NCI-H1694 (cell line): ENCODE results near the gene MAP3K12.
A peak's percentile ranks its signal among the peaks of the same experiment; 100 is the strongest.

ENCODE experiments used
- DNase-seq: peaks from one replicate; lab custom pipeline; 2025; lab: John Stamatoyannopoulos, UW

Gene MAP3K12

DNA sequence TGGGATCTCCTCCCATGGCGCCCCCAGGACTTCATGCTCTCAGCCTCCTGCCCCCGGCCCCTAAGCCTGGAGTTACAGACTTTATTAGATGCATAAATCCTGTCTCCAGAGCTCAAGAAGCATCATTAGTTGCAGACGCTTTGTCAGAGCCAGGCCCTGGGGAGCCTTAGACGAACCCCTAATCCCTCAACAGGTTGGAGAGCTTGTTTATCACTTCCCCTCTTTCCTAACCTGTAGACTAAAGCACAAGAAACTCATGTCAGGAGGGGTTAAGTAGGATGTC is 8.3 kb upstream of the MAP3K12 start:
- DNase-seq: no peak

DNA sequence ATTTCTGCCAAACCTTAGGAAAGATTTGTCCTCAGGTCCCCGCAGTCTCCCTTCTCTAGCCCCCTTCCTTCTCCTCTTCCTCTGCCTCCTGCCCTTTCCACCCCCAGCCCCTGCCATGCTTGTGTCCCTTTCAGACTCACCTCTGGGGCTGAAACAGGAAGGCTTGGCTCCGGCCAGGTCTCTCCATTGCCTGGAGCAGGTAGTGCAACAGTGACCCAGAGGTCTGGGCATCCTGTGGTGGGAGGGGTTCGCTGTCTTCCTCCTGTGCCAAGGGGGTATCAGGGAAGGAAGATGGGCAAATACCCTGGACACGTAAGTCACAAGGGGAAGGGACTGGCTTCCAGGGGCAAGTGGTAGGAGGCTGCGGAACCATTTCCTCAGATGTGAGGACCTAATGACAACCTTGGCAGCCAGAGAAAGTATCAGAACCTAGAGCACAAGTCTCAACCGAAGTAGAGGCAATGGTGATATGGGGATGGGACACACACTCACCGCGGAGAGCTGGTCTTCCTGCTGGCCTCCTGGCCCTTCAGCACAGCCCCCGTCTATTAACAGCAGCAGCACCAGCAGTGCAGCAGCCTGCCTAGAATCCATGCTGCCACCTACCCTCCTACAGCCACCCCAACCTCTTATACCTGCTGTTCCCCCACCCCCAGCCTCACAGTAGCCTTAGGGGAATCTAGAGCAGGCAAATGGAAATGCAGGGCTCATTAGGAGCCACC is 7.8 kb upstream of the MAP3K12 start, which contains the start of gene NPFF:
Gene NPFF (minus strand): TSS at position 604 of the 722 bp plus-strand sequence. CDS start 10 bp downstream, at position 594.
- DNase-seq: no peak

- no peak for DNase-seq
Observed at GRCh38 chr12:53506450-53506785, 7.2 kb upstream of the MAP3K12 start.

DNA sequence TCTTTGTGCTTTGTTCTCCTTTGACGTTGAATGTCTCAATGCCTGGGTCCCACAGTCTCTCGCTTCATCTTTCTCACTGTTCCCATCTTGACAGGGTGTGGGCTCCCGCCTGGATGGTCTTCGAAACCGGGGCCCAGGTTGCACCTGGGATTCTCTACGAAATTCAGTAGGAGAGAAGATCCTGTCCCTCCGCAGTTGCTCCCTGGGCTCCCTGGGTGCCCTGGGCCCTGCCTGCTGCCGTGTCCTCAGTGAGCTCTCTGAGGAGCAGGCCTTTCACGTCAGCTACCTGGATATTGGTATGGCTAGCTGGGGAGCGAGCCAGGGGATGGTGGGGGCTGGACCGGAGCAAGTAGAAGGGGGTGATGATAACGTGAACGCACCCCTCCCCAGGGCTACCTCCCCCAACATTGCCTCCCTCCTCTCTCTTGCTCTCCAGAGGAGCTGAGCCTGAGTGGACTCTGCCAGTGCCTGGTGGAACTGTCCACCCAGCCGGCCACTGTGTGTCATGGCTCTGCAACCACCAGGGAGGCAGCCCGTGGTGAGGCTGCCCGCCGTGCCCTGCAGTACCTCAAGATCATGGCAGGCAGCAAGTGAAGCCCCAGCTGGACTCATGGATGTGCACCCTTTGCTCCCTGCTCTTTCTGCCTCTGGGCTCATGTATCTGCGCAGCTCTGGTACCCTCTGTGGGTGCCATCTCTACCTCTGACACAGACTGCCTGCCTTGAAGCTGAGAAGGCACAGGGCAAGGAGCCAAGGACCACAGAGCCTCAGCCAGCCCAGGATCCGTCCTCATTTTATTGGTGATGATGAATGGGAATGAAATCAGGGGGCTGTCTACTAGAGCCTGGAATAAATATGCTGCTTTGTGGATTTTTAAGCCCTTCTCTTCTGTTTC is 6.5 kb upstream of the MAP3K12 start:
- no peak for DNase-seq

DNA sequence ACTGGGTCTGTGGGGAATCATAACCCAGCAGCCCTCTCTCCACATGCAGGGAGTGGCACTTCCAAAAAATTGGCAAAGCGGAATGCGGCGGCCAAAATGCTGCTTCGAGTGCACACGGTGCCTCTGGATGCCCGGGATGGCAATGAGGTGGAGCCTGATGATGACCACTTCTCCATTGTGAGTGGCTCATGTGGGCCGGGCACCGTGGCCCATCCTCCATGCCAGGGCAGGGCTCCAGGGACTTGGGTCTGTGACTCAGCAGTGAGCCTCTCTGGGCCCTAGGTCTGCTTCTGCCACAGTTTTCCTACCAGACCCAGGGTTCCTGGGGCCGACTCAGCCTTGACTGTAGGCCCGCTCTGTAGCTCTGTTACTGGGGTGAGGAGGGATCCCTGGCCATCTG is 5.8 kb upstream of the MAP3K12 start:
- DNase-seq: no peak

- no peak for DNase-seq
Observed at GRCh38 chr12:53504004-53504920, 5.0 kb upstream of the MAP3K12 start.

GRCh38 chr12:53502983-53503728 is 3.9 kb upstream of the MAP3K12 start:
- DNase-seq: no peak

- DNase-seq: no peak
Observed at GRCh38 chr12:53502331-53502730, 3.1 kb upstream of the MAP3K12 start.

DNA sequence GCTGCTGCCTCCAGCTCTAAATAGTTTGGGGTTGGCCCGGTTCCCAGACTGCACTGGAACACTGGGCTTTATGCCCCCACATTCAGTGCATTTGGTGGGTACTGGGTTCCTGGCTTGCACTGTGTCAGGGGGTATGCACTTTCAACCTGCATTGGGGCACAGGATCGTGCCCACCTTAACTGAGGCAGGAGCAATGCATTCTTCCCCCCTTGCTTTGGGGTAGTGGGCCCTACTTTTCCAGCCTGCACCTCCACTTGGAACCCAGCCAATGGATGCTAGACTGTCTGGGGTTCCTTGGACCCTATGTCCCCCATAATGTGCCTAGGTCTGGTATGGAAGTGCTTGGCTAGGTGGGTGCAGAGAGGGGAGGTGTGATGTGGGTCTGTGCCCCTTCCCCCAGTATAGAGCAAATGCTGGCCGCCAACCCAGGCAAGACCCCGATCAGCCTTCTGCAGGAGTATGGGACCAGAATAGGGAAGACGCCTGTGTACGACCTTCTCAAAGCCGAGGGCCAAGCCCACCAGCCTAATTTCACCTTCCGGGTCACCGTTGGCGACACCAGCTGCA is 2.4 kb upstream of the MAP3K12 start:
- DNase-seq: no peak

DNA sequence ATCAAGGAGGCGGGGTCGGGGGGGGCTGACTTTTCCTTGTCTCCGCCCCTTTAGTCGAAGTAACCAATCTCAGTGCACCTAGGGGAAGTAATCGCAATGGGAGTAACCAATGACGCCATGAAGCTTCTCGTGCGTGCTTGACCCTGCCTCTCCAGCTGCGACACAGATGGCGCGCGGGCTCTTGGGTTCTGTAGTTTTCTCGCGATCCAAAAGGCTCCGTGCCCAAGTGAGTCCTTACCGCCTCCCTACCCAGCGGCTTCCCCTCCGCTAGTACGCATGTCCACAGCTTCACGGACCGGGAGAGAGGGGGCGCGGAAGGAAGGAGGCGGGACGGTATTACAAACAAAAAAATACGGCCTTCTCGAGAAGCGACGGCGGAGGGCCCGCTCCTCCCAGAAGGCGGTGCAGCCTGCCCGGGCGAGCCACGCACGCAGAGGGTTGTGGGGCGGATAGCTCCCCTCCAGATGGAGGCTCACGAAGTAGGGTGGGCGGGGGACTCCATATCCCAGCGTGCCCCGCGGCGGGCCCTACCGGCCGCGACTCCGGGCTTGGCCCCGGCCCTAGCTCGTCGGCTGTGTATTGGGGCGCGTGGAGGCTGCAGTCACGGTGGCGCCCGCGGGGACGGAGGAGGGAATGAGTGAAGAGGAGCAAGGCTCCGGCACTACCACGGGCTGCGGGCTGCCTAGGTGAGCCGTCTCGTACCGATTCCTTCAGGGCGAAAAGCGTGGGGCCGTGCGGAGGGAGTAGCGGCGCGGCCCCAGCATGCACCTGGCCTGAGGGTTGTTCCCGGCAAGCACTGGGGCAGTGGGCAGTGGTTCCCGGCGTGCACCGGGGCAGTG is 1.7 kb upstream of the MAP3K12 start, which contains the start of gene TARBP2:
Gene TARBP2 (plus strand): TSS at position 508 of the 839 bp plus-strand sequence. CDS start 126 bp downstream, at position 634.
- peak; percentile 98 for DNase-seq

GRCh38 chr12:53500142-53500775 is 1.0 kb upstream of the MAP3K12 start:
- no peak for DNase-seq

GRCh38 chr12:53498235-53498630 is 1.0 kb downstream of the MAP3K12 start:
- DNase-seq: no peak

GRCh38 chr12:53497461-53497860 is 1.8 kb downstream of the MAP3K12 start:
- DNase-seq: no peak

DNA sequence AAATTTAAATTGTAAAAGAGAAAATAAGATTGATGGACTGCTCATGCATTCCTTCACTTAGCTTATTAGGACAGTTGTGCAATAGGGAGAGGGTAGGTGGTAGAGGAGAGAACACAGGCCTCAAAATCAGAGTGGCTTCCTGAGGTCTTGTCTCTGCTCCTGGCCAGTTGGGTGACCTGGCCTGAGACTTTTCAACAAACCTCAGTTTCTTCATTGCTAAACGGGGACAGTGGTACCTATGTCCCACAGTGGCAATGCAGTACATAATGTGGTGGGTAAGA is 2.6 kb downstream of the MAP3K12 start:
- no peak for DNase-seq

- no peak for DNase-seq
Observed at GRCh38 chr12:53495903-53496751, 3.1 kb downstream of the MAP3K12 start.

DNA sequence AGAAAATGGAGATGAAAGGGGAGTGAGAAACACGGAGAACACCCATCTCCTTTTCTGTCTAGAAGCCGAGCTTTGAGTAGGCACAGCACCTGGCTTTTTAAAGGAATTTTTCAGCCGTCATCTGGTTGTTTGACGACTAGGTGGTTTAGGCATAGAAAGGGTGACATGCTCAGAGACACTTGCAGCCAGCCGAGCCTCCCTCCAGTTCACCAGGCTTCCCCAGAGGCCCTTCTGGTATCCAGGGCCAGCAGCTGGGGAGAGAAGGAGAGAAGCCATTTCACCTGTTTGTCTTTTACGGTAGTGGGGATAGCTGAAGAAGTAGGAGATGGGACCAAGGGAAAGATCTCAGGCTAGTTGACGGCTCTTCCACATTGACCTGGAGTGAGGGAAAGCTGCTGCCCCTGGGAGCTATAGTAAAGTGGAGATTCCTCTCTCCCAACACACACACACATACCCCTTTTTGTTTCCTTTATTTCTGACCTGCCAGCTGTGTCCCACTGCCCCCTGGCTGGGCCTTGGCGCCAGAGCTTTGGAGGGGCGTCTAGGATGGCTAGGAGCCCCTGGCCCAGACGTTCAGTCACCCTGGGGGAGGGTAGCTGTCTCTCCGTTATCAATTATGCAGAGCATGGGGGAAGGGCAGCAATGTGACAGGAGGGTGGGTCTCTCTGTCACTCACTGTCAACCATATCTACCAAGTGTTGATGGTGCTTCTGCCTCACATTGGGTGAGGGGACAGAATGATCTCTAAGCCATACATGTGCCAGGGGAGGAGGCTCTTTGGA is 5.5 kb downstream of the MAP3K12 start:
- no peak for DNase-seq

DNA sequence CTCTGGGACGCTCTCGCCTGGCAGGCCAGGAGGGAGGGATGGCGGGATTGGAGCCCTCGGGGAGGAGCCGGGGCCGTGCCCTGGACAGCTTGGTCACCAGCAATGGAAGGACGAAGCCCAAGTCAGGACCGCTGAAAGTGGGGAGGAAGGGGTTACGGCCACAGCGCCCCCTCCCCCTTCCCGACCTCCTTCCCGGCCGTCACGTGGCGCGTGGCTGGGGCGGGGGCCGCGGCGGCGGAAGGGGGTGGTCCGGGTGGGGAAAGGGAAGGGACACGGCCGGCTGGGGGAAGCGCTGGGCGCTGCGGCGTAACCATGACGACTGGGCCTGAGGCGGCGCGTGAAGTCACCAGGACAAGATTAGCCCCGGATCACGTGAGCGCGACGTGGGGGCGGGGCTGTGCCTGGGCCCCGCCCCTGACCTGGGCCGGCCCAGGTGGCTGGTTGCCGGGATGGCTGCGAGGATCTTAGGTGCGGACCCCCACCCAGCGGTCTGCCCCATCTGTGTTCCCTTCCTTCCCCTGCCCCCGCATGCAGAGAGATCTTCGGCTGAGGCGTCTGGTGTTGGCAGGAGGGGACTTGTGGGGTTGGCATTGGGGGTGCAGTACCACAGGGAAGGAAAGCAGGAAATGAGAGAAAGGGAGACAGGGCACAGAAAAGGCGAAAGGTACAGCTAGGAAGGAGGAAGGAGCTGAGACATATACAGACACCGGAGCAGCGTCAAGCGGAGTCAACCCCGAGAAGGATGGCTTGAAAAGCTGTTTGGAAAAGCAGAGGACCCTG is 6.2 kb downstream of the MAP3K12 start:
- peak; percentile 55 for DNase-seq

GRCh38 chr12:53492188-53492587 is 7.1 kb downstream of the MAP3K12 start:
- DNase-seq: no peak
